GM21447 (cell line): Measurements from ENCODE around the gene SMR3B.

ENCODE experiments used
- ATAC-seq: cut with Tn5 transposase; IDR thresholded peaks from one replicate; pipeline ENCODE4 v1.9.1; 2021; ENCODE audit not compliant: unreplicated experiment

SMR3B gene

GRCh38 chr4:70382691-70383181 is at the start of gene SMR3B:
Gene SMR3B, plus strand, starts transcription at chr4:70383131. Its CDS starts 1,380 bp downstream, at chr4:70384511.
- no peak for ATAC-seq

DNA sequence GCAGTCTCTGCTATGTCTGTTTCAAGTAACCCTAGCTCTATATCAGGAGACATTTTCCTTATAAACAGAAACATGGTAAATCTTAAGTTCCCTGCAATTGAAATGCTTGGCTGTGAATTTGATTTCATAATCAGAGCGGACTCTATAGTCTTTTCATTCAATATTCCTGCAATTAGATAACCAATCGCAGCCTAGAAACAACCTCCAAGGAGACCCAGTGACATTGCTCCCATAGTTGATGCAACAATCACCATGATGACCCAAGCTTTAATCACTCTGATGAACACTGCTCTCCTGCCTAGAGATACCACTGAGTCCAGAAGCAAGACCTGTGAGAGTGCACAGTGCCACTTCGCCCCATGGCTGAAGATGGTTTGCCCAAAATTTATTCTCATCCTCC is 48.2 kb upstream of the SMR3B start, which contains the start of gene CABS1:
Gene CABS1 (plus strand): TSS at position 301 of the 400 bp plus-strand sequence. CDS start 59 bp downstream, at position 360.
- no peak for ATAC-seq

GRCh38 chr4:70336043-70336442 is 46.9 kb upstream of the SMR3B start:
- ATAC-seq = no peak

DNA sequence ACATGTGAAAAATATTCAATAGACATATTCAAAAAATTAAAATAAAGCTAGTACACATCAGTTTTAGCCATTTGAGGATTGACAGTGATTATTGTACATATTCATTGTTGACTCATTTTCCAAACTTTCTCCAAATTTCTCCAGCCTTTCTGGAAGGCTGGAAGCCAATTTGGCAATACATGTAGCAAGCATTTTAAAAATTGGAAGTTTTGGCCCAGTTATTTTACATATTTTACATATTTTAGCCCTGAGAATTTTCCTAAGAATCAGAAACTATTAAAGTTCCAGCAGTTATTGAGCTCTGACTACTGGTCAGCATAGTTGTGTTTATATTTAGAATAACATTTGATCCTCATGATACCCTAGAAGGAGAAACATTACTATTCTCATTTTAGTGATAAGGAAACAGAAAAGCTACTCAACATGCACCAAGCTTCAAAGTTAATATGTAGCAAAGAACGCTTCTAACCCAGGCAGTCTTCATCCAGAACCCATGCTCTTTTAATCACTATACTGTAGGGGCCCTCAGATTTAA is 45.0 kb upstream of the SMR3B start:
- ATAC-seq = no peak

DNA sequence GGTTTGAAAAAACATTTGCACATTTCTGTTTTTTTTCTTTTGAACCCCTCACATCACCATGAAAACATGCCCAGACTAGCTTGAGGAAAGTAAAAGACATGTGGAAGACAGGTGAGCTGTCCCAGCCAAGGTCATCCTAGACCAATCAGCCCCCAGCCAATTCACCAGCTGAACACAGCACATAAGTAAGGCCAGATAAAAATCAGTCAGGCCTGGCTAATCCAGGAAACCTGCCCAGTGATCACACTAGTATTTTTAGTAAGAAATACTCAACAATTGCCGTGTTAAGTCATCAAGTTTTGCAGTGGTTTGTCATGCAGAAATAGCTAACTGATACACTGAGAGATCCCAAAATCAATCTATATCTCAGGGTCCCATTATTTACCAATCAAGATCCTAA is 26.7 kb upstream of the SMR3B start:
- no peak for ATAC-seq

DNA sequence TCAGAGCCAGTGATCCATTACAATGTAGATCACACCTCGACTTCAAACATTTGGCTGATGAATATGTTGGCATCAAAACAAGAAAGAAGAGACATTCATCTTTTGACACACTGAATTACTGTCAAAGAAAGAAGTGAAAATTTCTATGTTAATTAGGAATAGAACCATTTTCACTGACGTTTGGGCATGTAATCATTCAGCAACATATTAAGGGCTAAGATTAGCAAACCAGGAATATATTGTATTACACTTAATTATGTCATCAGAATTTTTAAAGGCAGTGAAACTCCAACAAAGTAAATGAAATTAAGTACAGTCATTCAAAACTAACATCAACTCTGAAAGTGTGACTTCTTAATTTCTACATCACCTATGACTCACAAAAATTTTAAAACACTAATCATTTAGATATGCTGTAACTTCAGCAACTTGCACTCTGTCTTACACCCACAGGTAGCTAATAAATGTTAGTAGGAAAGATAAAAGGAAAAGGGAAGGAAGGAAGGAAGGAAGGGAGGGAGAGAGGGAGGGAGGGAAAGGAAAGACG is 23.7 kb upstream of the SMR3B start:
- no peak for ATAC-seq

GRCh38 chr4:70360460-70360859 is 22.5 kb upstream of the SMR3B start, which contains the start of gene SMR3A:
Gene SMR3A, plus strand, starts transcription at chr4:70360760. Its CDS starts 1,356 bp downstream, at chr4:70362116.
- no peak for ATAC-seq

DNA sequence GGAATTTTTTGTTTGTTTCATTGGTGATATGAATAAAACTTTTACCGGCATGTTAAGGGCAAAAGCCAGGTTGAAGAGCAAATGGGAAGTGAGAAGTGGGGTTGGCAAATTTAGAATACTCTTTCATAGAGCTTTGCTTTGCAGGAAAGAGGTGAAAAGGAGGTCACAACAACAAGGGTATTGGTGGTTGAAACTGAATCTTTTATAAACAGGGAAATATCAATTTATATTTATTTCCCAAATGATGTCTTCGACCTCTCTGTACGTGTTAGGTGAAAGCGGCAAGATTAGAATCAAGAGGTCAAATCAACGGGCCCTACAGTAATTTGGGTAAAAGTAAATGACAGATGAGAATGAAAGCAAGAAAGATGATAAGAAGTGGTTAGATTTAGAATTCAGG is 18.9 kb upstream of the SMR3B start:
- ATAC-seq = no peak

GRCh38 chr4:70365479-70365878 is 17.5 kb upstream of the SMR3B start:
- ATAC-seq = no peak

- no peak for ATAC-seq
Observed at GRCh38 chr4:70367813-70368212, 15.1 kb upstream of the SMR3B start.

- no peak for ATAC-seq
Observed at GRCh38 chr4:70371987-70372386, 10.9 kb upstream of the SMR3B start.

GRCh38 chr4:70372760-70373159 is 10.2 kb upstream of the SMR3B start:
- ATAC-seq = no peak

DNA sequence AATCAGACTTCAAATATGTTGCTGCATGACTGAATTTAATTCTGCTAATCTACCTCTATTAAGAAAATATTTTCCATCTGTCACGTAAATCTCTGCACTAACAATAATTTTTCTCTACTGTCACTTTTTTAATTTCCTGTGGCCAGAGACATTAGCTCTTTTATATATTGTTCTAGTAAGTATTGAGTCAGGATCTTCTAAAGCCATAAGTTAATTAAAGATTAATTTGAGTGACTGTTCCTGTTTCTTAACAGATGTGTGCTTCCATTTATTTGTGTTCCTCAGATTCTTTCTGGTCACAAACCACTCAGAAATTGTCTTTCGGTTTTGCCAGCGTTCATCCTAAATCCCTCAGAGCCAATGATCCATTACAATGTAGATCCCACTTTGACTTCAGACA is 2.4 kb upstream of the SMR3B start:
- ATAC-seq = no peak

- peak; percentile 44 for ATAC-seq
Observed at GRCh38 chr4:70392057-70392776, 9.3 kb downstream of the SMR3B start.

- no peak for ATAC-seq
Observed at GRCh38 chr4:70397580-70397979, 14.6 kb downstream of the SMR3B start, which contains the start of gene OPRPN. Gene OPRPN, plus strand, starts transcription at chr4:70397940. Its CDS starts 1,346 bp downstream, at chr4:70399286.

- ATAC-seq = no peak
Observed at GRCh38 chr4:70399319-70399718, 16.4 kb downstream of the SMR3B start.

DNA sequence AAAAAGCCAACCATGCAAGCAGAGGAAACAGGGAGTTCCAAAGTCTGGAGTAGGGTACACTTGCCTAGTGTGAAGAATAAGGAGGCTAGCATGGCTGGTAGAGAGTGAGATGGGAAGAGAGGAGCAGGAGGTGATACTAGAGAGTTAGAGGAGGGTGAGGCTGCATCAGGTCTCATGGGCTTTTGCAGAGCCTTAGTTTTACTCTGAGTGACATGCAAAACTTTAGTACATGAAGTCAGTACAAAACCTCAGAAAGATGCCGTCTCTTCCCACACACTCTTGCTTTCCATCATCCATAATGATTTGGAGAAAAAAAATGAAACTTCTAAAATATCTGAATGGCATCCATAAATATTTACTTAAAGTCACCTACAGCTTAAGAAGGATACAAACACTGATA is 19.8 kb downstream of the SMR3B start:
- no peak for ATAC-seq

DNA sequence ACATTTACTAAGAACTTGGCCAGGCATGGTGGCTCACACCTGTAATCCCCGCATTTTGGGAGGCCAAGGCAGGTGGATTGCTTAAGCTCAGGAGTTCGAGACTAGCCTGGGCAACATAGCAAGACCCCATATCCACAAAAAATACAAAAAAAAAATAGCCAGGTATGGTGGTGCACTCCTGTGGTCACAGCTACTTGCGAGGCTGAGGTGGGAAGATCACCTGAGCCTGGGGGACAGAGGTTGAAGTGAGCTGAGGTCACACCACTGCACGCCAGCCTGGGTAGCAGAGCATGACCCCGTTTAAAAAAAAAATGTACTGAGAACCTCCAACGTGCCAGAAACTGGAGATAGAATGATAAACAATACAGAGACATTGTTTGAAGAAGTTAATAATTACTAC is 22.8 kb downstream of the SMR3B start:
- ATAC-seq = peak; percentile 44

GRCh38 chr4:70425306-70425705 is 42.4 kb downstream of the SMR3B start:
- ATAC-seq = no peak

- ATAC-seq = no peak
Observed at GRCh38 chr4:70426789-70427188, 43.9 kb downstream of the SMR3B start.

DNA sequence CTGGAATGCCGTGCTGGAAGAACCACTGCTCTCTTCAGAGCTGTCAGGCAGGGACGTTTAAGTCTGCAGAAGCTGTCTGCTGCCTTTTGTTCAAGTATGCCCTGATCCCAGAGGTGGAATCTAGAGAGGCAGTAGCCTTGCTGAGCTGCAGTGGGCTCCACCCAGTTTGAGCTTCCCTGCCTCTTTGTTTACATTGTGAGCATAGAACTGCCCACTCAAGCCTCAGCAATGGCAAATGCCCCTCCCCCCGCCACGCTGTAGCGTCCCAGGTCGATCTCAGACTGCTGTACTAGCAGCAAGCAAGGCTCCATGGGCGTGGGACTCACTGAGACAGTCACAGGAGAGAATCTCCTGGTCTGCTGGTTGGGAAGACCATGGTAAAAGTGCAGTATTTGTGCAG is 54.3 kb downstream of the SMR3B start:
- no peak for ATAC-seq
